ENCODE results near the gene PNPLA2. TPM values are rescaled to one million over a fixed set of nuclear protein-coding genes. Genes with fewer than 3 reads are reported as not detected.

Gene PNPLA2
- polyA plus RNA-seq, 1 experiment: 17.3 TPM

GRCh38 chr11:810040-810567 lies 8.6 kb upstream of the PNPLA2 start:
- Histone ChIP-seq H3K27ac (ENCODE audit: low read depth, low read length) (peak overlapping the region; percentile 11), H3K9me3 (ENCODE audit: control insufficient read depth, insufficient read depth, low read length) (no peaks in the 10 kb centered on the region; the same call in 1 of the 2 replicates), H3K27me3 (ENCODE audit: control insufficient read depth, insufficient read depth, low read length) (no peaks in the 10 kb centered on the region), H3K4me3 (ENCODE audit: low read depth, low read length) (peak overlapping the region; percentile 69)
- no peak for TF ChIP-seq CTCF (IDR thresholded peaks at IDR 0.05; ENCODE audit: low read depth, low read length)
- ChIA-PET POLR2A (interaction anchor here (0.6 to 1.5 kb wide), 14 partner anchors 9 to 62 kb away, joined by 3 to 31 read pairs (median 5); partner anchors contain the start of genes CD151, CEND1, PNPLA2 and TSPAN4), CTCF (no interaction called here)
- no peak for DNase-seq (ENCODE audit: low read depth, low spot score)

DNA sequence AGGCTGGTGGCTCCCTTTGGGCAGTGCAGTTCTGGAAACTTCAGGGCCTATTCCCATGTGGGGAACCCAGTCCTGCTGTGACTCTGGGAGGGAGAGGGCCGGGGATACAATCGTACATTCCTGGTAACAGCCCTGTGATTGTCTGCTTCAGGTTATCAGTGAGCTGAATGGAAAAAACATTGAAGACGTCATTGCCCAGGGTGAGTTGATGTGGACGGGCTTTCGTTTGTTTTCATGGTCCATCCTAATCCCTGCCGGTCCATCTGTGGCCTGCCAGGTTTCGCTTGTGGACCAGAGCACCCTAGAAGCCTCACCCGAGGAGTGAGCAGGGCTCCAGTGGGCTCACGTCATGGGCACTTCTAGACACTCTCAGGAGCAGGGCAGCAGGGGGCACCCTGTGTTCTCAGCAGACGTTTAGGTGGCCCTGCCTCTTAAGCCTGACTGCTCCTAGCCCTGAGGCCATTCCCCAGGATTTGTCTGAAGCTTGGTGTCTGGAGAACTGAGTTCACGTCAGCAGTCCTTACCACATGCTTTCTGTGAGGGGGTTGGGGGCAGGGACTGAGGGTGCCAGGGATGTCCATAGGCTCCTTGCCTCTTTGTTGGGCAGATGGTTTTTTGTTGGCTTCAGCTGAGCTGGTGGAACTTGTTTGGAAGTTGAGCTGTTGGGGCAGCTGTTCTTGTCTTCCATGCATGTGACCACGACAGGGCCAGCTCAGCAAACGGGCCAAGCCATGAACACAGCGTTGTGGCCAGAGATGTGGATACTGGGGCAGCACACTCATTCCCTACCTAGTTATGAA lies 7.1 kb upstream of the PNPLA2 start:
- H3K9me3 ChIP-seq (ENCODE audit: control insufficient read depth, insufficient read depth, low read length): no peaks in the 10 kb centered on the region; the same call in 1 of the 2 replicates
- no peaks in the 10 kb centered on the region for H3K27me3 ChIP-seq (ENCODE audit: control insufficient read depth, insufficient read depth, low read length)
- TF ChIP-seq CTCF (IDR thresholded peaks at IDR 0.05; ENCODE audit: low read depth, low read length): no peak
- CTCF ChIA-PET: no interaction called here
- no peak for DNase-seq (ENCODE audit: low read depth, low spot score)
- POLR2A ChIA-PET: interaction anchor here (1.0 to 1.5 kb wide), 2 partner anchors 8 to 15 kb away, joined by 8 to 24 read pairs; partner anchors contain the start of gene PNPLA2
- H3K27ac ChIP-seq (ENCODE audit: low read depth, low read length): peak overlapping the region; percentile 47
- H3K4me3 ChIP-seq (ENCODE audit: low read depth, low read length): peak overlapping the region; percentile 69

- CTCF ChIA-PET: interaction anchor here (0.6 kb wide), 1 partner anchor 882 kb away, joined by 3 read pairs; no protein-coding TSS in a partner anchor
- H3K9me3 ChIP-seq (ENCODE audit: control insufficient read depth, insufficient read depth, low read length): no peaks in the 10 kb centered on the region; the same call in 1 of the 2 replicates
- POLR2A ChIA-PET: no interaction called here
- no peaks in the 10 kb centered on the region for H3K27me3 ChIP-seq (ENCODE audit: control insufficient read depth, insufficient read depth, low read length)
- DNase-seq (ENCODE audit: low read depth, low spot score): no peak
- no peak for TF ChIP-seq CTCF (IDR thresholded peaks at IDR 0.05; ENCODE audit: low read depth, low read length)
- H3K4me3 ChIP-seq (ENCODE audit: low read depth, low read length): no peak overlapping the region
- peak overlapping the region; percentile 11 for H3K27ac ChIP-seq (ENCODE audit: low read depth, low read length)
Measured at GRCh38 chr11:812390-812789, 6.3 kb upstream of the PNPLA2 start.

- ChIA-PET POLR2A (no interaction called here), CTCF (interaction anchor here (0.6 kb wide), 1 partner anchor 882 kb away, joined by 3 read pairs; no protein-coding TSS in a partner anchor)
- no peak for TF ChIP-seq CTCF (IDR thresholded peaks at IDR 0.05; ENCODE audit: low read depth, low read length)
Measured at GRCh38 chr11:813072-813455, 5.7 kb upstream of the PNPLA2 start.

More at GRCh38 chr11:813072-813455, 5.7 kb upstream of the PNPLA2 start:
- Histone ChIP-seq H3K9me3 (ENCODE audit: control insufficient read depth, insufficient read depth, low read length) (no peaks in the 10 kb centered on the region; the same call in 1 of the 2 replicates), H3K27me3 (ENCODE audit: control insufficient read depth, insufficient read depth, low read length) (no peaks in the 10 kb centered on the region), H3K4me3 (ENCODE audit: low read depth, low read length) (no peak overlapping the region), H3K27ac (ENCODE audit: low read depth, low read length) (peak overlapping the region; percentile 31)
- DNase-seq (ENCODE audit: low read depth, low spot score): no peak
